ENCODE data around the gene PGK1. TPM values are rescaled to one million over a fixed set of nuclear protein-coding genes. Genes with fewer than 3 reads are reported as not detected.
"Not testable (repeated sequence)": the region's sequence is repeated elsewhere in the genome, so short reads cannot be mapped to it uniquely, and the experiment has no call there.

PGK1 gene
- total and polyA plus RNA-seq, 2 donors (not counting 3 experiments of a cell fraction or from before 2014, with no cell fraction given) = 222 to 377 TPM

DNA sequence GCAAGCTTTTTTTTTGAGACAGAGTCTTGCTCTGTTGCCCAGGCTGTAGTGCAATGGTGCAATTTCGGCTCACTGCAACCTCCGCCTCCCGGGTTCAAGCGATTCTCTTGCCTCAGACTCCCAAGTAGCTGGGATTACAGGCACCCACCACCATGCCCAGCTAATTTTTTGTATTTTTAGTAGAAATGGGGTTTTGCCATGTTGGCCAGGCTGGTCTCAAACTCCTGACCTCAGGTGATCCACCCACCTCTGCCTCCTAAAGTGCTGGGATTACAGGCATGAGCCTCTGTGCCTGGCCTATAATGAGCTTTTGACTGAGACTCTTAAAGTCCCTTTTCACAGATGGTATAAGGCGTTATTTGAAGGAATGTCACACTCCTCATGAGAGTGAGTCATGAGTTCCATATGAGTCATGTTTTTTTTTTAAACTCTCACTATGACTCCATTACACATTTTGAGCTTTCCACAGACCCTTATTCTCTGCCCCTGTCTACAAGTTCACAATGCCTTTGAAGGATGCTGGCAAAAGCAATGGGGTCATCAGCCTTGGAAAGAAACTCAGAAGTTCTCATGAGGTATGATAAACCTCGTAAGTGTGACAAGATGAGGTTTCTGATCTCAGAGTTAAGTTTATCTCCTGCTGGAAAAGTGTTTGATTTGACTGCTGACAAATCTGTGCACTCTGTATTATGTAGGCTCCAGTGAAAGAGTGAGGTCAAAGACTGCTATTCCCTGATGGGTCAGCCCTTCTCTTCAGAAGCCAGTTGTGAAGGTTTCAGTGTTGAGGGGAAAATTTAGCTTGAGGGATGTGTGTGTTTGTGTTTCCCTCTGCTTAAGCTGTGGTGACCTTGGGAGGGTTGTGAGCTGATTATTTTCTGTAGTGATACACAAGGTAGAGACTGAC, 39.1 kb upstream of the PGK1 start:
- dilution Hi-C loops (cut with MboI; ENCODE audit: extremely low pct_ligation_motif_present, low sequenced_read_pairs); H3K4me2 ChIP-seq (ENCODE audit: insufficient read depth, low read length): not testable (repeated sequence)
- CTCF ChIA-PET = interaction anchor here (1.5 to 1.9 kb wide), 2 partner anchors 35 to 40 kb away, joined by 4 to 6 read pairs; no protein-coding TSS in a partner anchor

DNA sequence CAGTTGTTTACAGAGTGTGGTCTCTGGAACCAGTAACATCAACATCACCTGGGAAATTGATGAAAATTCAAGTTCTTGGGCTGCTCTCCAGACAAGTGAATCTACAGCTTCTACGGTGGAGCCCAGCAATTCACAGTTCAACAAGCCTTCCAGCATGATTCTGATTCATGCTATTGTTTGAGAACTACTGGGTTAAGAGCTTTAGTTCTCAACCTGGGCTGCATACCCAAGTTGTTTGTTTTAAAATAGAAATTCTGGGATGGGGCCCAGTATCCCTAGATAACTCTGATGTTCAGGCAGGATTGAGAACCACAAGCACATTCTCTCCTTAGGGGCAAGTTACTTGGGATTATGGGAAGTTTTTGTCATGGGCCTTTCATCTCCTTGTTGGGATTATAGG, 37.9 kb upstream of the PGK1 start:
- dilution Hi-C loops (cut with MboI; ENCODE audit: extremely low pct_ligation_motif_present, low sequenced_read_pairs) = no loop called here
- BruUV-seq (replicated peaks) = no TSS peak

More for the DNA sequence above, 39.1 kb upstream of the PGK1 start:
- H3K36me3 ChIP-seq (ENCODE audit: control insufficient read depth in 2 of 2, extremely low read depth in 1 of 2, insufficient read depth in 2 of 2, low read length in 2 of 2); H3K9me3 ChIP-seq (replicated peaks; ENCODE audit: control insufficient read depth, insufficient read depth, low read length); H3K4me1 ChIP-seq (ENCODE audit: control insufficient read depth, extremely low read depth, insufficient read depth, low read length); H3K9me1 ChIP-seq (replicated peaks; ENCODE audit: control insufficient read depth, extremely low read depth, insufficient read depth, low read length); intact Hi-C loops (cut with micrococcal nuclease); H3K9ac ChIP-seq (replicated peaks; ENCODE audit: extremely low read depth, insufficient read depth, low read length); H3K4me3 ChIP-seq (replicated peaks in 1 of 3; ENCODE audit: insufficient read depth in 1 of 3, low read depth in 1 of 3, low read length in 3 of 3); H3K27me3 ChIP-seq (ENCODE audit: control insufficient read depth in 2 of 2, insufficient read depth in 2 of 2, low read length in 2 of 2); H4K20me1 ChIP-seq (replicated peaks; ENCODE audit: control insufficient read depth, extremely low read depth, insufficient read depth, low read length); H3K79me2 ChIP-seq (ENCODE audit: control insufficient read depth, insufficient read depth, low read length): not testable (repeated sequence)
- H3K27ac ChIP-seq (ENCODE audit: insufficient read depth, low read depth, low read length) = peak overlapping the region; percentile 50
- peak overlapping the region; percentile 89 for H2AFZ ChIP-seq (ENCODE audit: low read depth, low read length)
- peak; percentile 85 for FAIRE-seq
- BruUV-seq (replicated peaks) = TSS peak; percentile 45
- peak; percentile 94 for TF ChIP-seq JUN (IDR thresholded peaks at IDR 0.05; ENCODE audit: borderline replicate concordance, insufficient read depth, insufficient read length, low read depth)
- TF ChIP-seq FOS (IDR thresholded peaks at IDR 0.05; ENCODE audit: borderline replicate concordance, insufficient read depth, low read length) = peak; percentile 81
- DNase-seq (ENCODE audit: low read depth, low spot score) = peak; percentile 72
- POLR2A ChIA-PET = interaction anchor here (0.6 kb wide), 1 partner anchor 40 kb away, joined by 3 read pairs; no protein-coding TSS in a partner anchor

More for the DNA sequence above, 37.9 kb upstream of the PGK1 start:
- no peak for DNase-seq (ENCODE audit: low read depth, low spot score)
- no peaks in the 10 kb centered on the region for H4K20me1 ChIP-seq (replicated peaks; ENCODE audit: control insufficient read depth, extremely low read depth, insufficient read depth, low read length)
- H3K4me3 ChIP-seq (replicated peaks in 1 of 3; ENCODE audit: insufficient read depth in 1 of 3, low read depth in 1 of 3, low read length in 3 of 3) = no peak overlapping the region
- intact Hi-C loops (cut with micrococcal nuclease) = no loop called here
- TF ChIP-seq POLR2A (IDR thresholded peaks at IDR 0.05; ENCODE audit: low read depth, low read length) (no peak), EZH2 (IDR thresholded peaks at IDR 0.05; ENCODE audit: borderline replicate concordance, low read depth, low read length, severe bottlenecking) (no peak), FOS (IDR thresholded peaks at IDR 0.05; ENCODE audit: borderline replicate concordance, insufficient read depth, low read length) (no peak), GATA2 (IDR thresholded peaks at IDR 0.05; ENCODE audit: insufficient read depth, insufficient read length, low read depth, low read length) (no peak), MYC (IDR thresholded peaks at IDR 0.05; ENCODE audit: low read depth, low read length) (no peak), POLR2AphosphoS5 (IDR thresholded peaks at IDR 0.05; ENCODE audit: insufficient read depth, low read depth, low read length) (no peak), JUN (IDR thresholded peaks at IDR 0.05; ENCODE audit: borderline replicate concordance, insufficient read depth, insufficient read length, low read depth) (no peak)
- TF ChIP-seq, protein P1, sequence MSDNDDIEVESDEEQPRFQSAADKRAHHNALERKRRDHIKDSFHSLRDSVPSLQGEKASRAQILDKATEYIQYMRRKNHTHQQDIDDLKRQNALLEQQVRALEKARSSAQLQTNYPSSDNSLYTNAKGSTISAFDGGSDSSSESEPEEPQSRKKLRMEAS (IDR thresholded peaks at IDR 0.05; ENCODE audit: insufficient read depth, insufficient read length) = no peak
- TF ChIP-seq, protein P2, sequence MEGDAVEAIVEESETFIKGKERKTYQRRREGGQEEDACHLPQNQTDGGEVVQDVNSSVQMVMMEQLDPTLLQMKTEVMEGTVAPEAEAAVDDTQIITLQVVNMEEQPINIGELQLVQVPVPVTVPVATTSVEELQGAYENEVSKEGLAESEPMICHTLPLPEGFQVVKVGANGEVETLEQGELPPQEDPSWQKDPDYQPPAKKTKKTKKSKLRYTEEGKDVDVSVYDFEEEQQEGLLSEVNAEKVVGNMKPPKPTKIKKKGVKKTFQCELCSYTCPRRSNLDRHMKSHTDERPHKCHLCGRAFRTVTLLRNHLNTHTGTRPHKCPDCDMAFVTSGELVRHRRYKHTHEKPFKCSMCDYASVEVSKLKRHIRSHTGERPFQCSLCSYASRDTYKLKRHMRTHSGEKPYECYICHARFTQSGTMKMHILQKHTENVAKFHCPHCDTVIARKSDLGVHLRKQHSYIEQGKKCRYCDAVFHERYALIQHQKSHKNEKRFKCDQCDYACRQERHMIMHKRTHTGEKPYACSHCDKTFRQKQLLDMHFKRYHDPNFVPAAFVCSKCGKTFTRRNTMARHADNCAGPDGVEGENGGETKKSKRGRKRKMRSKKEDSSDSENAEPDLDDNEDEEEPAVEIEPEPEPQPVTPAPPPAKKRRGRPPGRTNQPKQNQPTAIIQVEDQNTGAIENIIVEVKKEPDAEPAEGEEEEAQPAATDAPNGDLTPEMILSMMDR (IDR thresholded peaks at IDR 0.05; ENCODE audit: extremely low read depth in 1 of 2, insufficient read depth in 1 of 2, low read depth in 1 of 2, low read length in 2 of 2) = no peak
- H3K36me3 ChIP-seq (ENCODE audit: control insufficient read depth in 2 of 2, extremely low read depth in 1 of 2, insufficient read depth in 2 of 2, low read length in 2 of 2) = no peaks in the 10 kb centered on the region
- H3K9ac ChIP-seq (replicated peaks; ENCODE audit: extremely low read depth, insufficient read depth, low read length) = no peak overlapping the region
- H3K27me3 ChIP-seq (ENCODE audit: control insufficient read depth in 2 of 2, insufficient read depth in 2 of 2, low read length in 2 of 2) = no peaks in the 10 kb centered on the region
- H3K27ac ChIP-seq (ENCODE audit: insufficient read depth, low read depth, low read length) = no peak overlapping the region
- H3K79me2 ChIP-seq (ENCODE audit: control insufficient read depth, insufficient read depth, low read length) = no peaks in the 10 kb centered on the region
- H2AFZ ChIP-seq (ENCODE audit: low read depth, low read length) = no peak overlapping the region
- no peak overlapping the region for H3K4me2 ChIP-seq (ENCODE audit: insufficient read depth, low read length)
- POLR2A ChIA-PET = no interaction called here
- CTCF ChIA-PET = no interaction called here
- peaks cover 4% of the 10 kb centered on the region for H3K4me1 ChIP-seq (ENCODE audit: control insufficient read depth, extremely low read depth, insufficient read depth, low read length)
- peak; percentile 4 for FAIRE-seq
- H3K9me3 ChIP-seq (replicated peaks; ENCODE audit: control insufficient read depth, insufficient read depth, low read length) = no peaks in the 10 kb centered on the region
- H3K9me1 ChIP-seq (replicated peaks; ENCODE audit: control insufficient read depth, extremely low read depth, insufficient read depth, low read length) = no peaks in the 10 kb centered on the region

Data from endothelial cell of umbilical vein (primary cell).